Measurements from ENCODE around the gene TNNT1.

- TF ChIP-seq CTCF (IDR thresholded peaks at IDR 0.05 in 2 of 3, conservative IDR thresholded peaks at IDR 0.05 in 1 of 3; ENCODE audit: borderline replicate concordance in 1 of 3, insufficient read depth in 1 of 3, low read depth in 2 of 3, low read length in 2 of 3) (no peak), SIN3A (IDR thresholded peaks at IDR 0.05; ENCODE audit: low read depth) (no peak), CEBPB (IDR thresholded peaks at IDR 0.05; ENCODE audit: low read depth) (no peak), MAX (IDR thresholded peaks at IDR 0.05) (no peak), ATF3 (IDR thresholded peaks at IDR 0.05) (no peak)
Observed at GRCh38 chr19:55114566-55115145, 34.4 kb downstream of the TNNT1 start.
